Activated naive CD4-positive, alpha-beta T cell treated with anti-CD3 and anti-CD28 coated beads, Interleukin-2, amount 10 ng/mL, durations not matched to agents 7 days and 5 days (primary cell): ENCODE measurements around the gene OR3A1.
"Not testable (repeated sequence)": the region's sequence is repeated elsewhere in the genome, so short reads cannot be mapped to it uniquely, and the experiment has no call there.

ENCODE experiments used
- CTCF ChIA-PET: fragments of 350-600 bp; sonication (Branson Sonifier 250); formaldehyde crosslinking; loops from one replicate; lab custom pipeline; 2021; ENCODE audit warnings: antibody characterized with exemption; lab: Charles Lee
- DNase-seq: peaks from one replicate; pipeline ENCODE4 v3.0.0-alpha.2; 2020
- H3K27ac Mint-ChIP-seq: one replicate; pipeline ENCODE4 v1.8.0; 2021; ENCODE audit warnings: mild to moderate bottlenecking, moderate library complexity, mixed read lengths
- H3K27me3 Mint-ChIP-seq: one replicate; pipeline ENCODE4 v1.8.0; 2021; ENCODE audit warnings: mild to moderate bottlenecking, mixed read lengths
- H3K36me3 Mint-ChIP-seq: one replicate; pipeline ENCODE4 v1.8.0; 2021; ENCODE audit warnings: mixed read lengths
- H3K4me1 Mint-ChIP-seq: one replicate; pipeline ENCODE4 v1.8.0; 2021; ENCODE audit warnings: mixed read lengths
- H3K4me3 Mint-ChIP-seq: one replicate; pipeline ENCODE4 v1.8.0; 2021; ENCODE audit warnings: mild to moderate bottlenecking, moderate library complexity, mixed read lengths
- H3K9me3 Mint-ChIP-seq: one replicate; pipeline ENCODE4 v1.8.0; 2021; ENCODE audit warnings: mixed read lengths

Gene OR3A1

GRCh38 chr17:3244841-3245240 is 53.3 kb downstream of the OR3A1 start:
- not testable (repeated sequence) for H3K4me3 Mint-ChIP-seq

GRCh38 chr17:3241044-3241443 is 57.1 kb downstream of the OR3A1 start:
- H3K36me3 Mint-ChIP-seq, H3K4me3 Mint-ChIP-seq, H3K27ac Mint-ChIP-seq, DNase-seq, CTCF ChIA-PET, H3K9me3 Mint-ChIP-seq, H3K4me1 Mint-ChIP-seq, H3K27me3 Mint-ChIP-seq: not testable (repeated sequence)

More at GRCh38 chr17:3244841-3245240, 53.3 kb downstream of the OR3A1 start:
- H3K36me3 Mint-ChIP-seq, CTCF ChIA-PET, H3K27ac Mint-ChIP-seq, H3K9me3 Mint-ChIP-seq, H3K4me1 Mint-ChIP-seq, DNase-seq, H3K27me3 Mint-ChIP-seq: not testable (repeated sequence)
